OCI-M1 (cell line): ENCODE measurements around the gene GZMM.

Source experiments
- DNase-seq: peaks from one replicate; lab custom pipeline; 2025; lab: John Stamatoyannopoulos, UW

The GZMM gene

GRCh38 chr19:535017-535835, 8.6 kb upstream of the GZMM start:
- DNase-seq: no peak

GRCh38 chr19:536031-536880, 7.6 kb upstream of the GZMM start:
- DNase-seq: no peak

GRCh38 chr19:536881-537404, 6.9 kb upstream of the GZMM start:
- no peak for DNase-seq

GRCh38 chr19:538641-539428, 5.0 kb upstream of the GZMM start:
- no peak for DNase-seq

- no peak for DNase-seq
Observed at GRCh38 chr19:539429-540030, 4.3 kb upstream of the GZMM start.

- DNase-seq: no peak
Observed at GRCh38 chr19:540867-541637, 2.8 kb upstream of the GZMM start.

- no peak for DNase-seq
Observed at GRCh38 chr19:541699-542098, 2.2 kb upstream of the GZMM start.

GRCh38 chr19:542173-542866, 1.5 kb upstream of the GZMM start:
- no peak for DNase-seq

GRCh38 chr19:547117-547516, 3.3 kb downstream of the GZMM start:
- DNase-seq: no peak

GRCh38 chr19:547836-548720, 4.2 kb downstream of the GZMM start:
- DNase-seq: no peak

GRCh38 chr19:548886-549830, 5.3 kb downstream of the GZMM start:
- DNase-seq: no peak

GRCh38 chr19:554817-555216, 11.0 kb downstream of the GZMM start:
- no peak for DNase-seq

GRCh38 chr19:555474-555808, 11.6 kb downstream of the GZMM start:
- DNase-seq: no peak

- DNase-seq: no peak
Observed at GRCh38 chr19:556611-557382, 12.9 kb downstream of the GZMM start.

GRCh38 chr19:558770-559439, 15.1 kb downstream of the GZMM start:
- no peak for DNase-seq

GRCh38 chr19:560121-560520, 16.3 kb downstream of the GZMM start:
- no peak for DNase-seq

- no peak for DNase-seq
Observed at GRCh38 chr19:566403-566802, 22.6 kb downstream of the GZMM start.
